SHP77 (cell line): Measurements from ENCODE around the gene IGDCC3.

Experiments
- DNase-seq, 2 experiments: peaks; one replicate each; lab custom pipeline; 2025; lab: John Stamatoyannopoulos, UW

IGDCC3 gene

GRCh38 chr15:65292938-65293518 is 84.8 kb downstream of the IGDCC3 start:
- no peak for DNase-seq

- no peak for DNase-seq
Observed at GRCh38 chr15:65290228-65290627, 87.6 kb downstream of the IGDCC3 start.

- DNase-seq: no peak
Observed at GRCh38 chr15:65289261-65289854, 88.4 kb downstream of the IGDCC3 start.

- no peak for DNase-seq
Observed at GRCh38 chr15:65287520-65287855, 90.3 kb downstream of the IGDCC3 start.

- peak; percentile 94 to 96 for DNase-seq
Observed at GRCh38 chr15:65286704-65287519, 90.9 kb downstream of the IGDCC3 start, which contains the start of gene PARP16. TSS of gene PARP16 (minus strand) at chr15:65286883. CDS start at chr15:65286426, 457 bp downstream.

GRCh38 chr15:65286069-65286703 is 91.6 kb downstream of the IGDCC3 start:
- peak in 1 of 2 experiments; percentile 52 for DNase-seq

GRCh38 chr15:65285291-65286068 is 92.3 kb downstream of the IGDCC3 start:
- no peak for DNase-seq

GRCh38 chr15:65278480-65278879 is 99.3 kb downstream of the IGDCC3 start:
- DNase-seq: no peak
